ENCODE results near the gene NOL9.

- TF ChIP-seq CTCF (IDR thresholded peaks at IDR 0.05) = no peak
- TF ChIP-seq POLR2A (IDR thresholded peaks at IDR 0.05) = no peak
Measured at GRCh38 chr1:6584126-6585080, 30.1 kb upstream of the NOL9 start.
